ENCODE data around the gene UFM1. TPM values are rescaled to one million over a fixed set of nuclear protein-coding genes. Genes with fewer than 3 reads are reported as not detected.

UFM1 gene
- total RNA-seq, 2 donors from 2014 or later = 40.9 to 87.4 TPM

GRCh38 chr13:38391341-38391740 is 41.7 kb downstream of the UFM1 start:
- no peak for TF ChIP-seq CTCF (IDR thresholded peaks at IDR 0.05)
- ATAC-seq (ENCODE audit: insufficient number of reproducible peaks, low FRiP score, low read depth) = no peak
- no peaks in the 10 kb centered on the region for H3K36me3 ChIP-seq

GRCh38 chr13:38394777-38395496 is 45.3 kb downstream of the UFM1 start:
- Histone ChIP-seq H3K36me3 (no peaks in the 10 kb centered on the region), H3K4me1 (ENCODE audit: control insufficient read depth in 1 of 2, low read depth in 2 of 2) (no peaks in the 10 kb centered on the region), H3K9me3 (no peaks in the 10 kb centered on the region), H3K4me3 (no peak overlapping the region), H3K27me3 (replicated peaks; ENCODE audit: insufficient read depth) (no peaks in the 10 kb centered on the region), H3K27ac (no peak overlapping the region)
- TF ChIP-seq CTCF (IDR thresholded peaks at IDR 0.05) = no peak
- DNase-seq (ENCODE audit: low spot score) (no peak), ATAC-seq (ENCODE audit: insufficient number of reproducible peaks, low FRiP score, low read depth) (no peak)

More at GRCh38 chr13:38391341-38391740, 41.7 kb downstream of the UFM1 start:
- H3K27ac ChIP-seq = no peak overlapping the region
- no peaks in the 10 kb centered on the region for H3K27me3 ChIP-seq (replicated peaks; ENCODE audit: insufficient read depth)
- DNase-seq (ENCODE audit: low spot score) = no peak
- no peaks in the 10 kb centered on the region for H3K4me1 ChIP-seq (ENCODE audit: control insufficient read depth in 1 of 2, low read depth in 2 of 2)
- no peak overlapping the region for H3K4me3 ChIP-seq
- no peaks in the 10 kb centered on the region for H3K9me3 ChIP-seq

GRCh38 chr13:38395497-38395788 is 45.8 kb downstream of the UFM1 start:
- no peak overlapping the region for H3K27ac ChIP-seq
- H3K4me3 ChIP-seq = no peak overlapping the region
- ATAC-seq (ENCODE audit: insufficient number of reproducible peaks, low FRiP score, low read depth) (no peak), DNase-seq (ENCODE audit: low spot score) (no peak)
- no peak for TF ChIP-seq CTCF (IDR thresholded peaks at IDR 0.05)
- no peaks in the 10 kb centered on the region for H3K27me3 ChIP-seq (replicated peaks; ENCODE audit: insufficient read depth)
- H3K4me1 ChIP-seq (ENCODE audit: control insufficient read depth in 1 of 2, low read depth in 2 of 2) = no peaks in the 10 kb centered on the region
- H3K9me3 ChIP-seq = no peaks in the 10 kb centered on the region
- H3K36me3 ChIP-seq = no peaks in the 10 kb centered on the region

- Histone ChIP-seq H3K9me3 (no peaks in the 10 kb centered on the region), H3K4me3 (no peak overlapping the region), H3K27me3 (replicated peaks; ENCODE audit: insufficient read depth) (no peaks in the 10 kb centered on the region), H3K4me1 (ENCODE audit: control insufficient read depth in 1 of 2, low read depth in 2 of 2) (no peaks in the 10 kb centered on the region), H3K27ac (no peak overlapping the region), H3K36me3 (no peaks in the 10 kb centered on the region)
- ATAC-seq (ENCODE audit: insufficient number of reproducible peaks, low FRiP score, low read depth) (no peak), DNase-seq (ENCODE audit: low spot score) (no peak)
- no peak for TF ChIP-seq CTCF (IDR thresholded peaks at IDR 0.05)
These were observed 49.3 kb downstream of the UFM1 start for GRCh38 chr13:38398711-38399493.

- Histone ChIP-seq H3K27me3 (replicated peaks; ENCODE audit: insufficient read depth) (no peaks in the 10 kb centered on the region), H3K27ac (no peak overlapping the region)
- TF ChIP-seq CTCF (IDR thresholded peaks at IDR 0.05) = no peak
These were observed 49.9 kb downstream of the UFM1 start for GRCh38 chr13:38399535-38399934.

More at GRCh38 chr13:38399535-38399934, 49.9 kb downstream of the UFM1 start:
- Histone ChIP-seq H3K36me3 (no peaks in the 10 kb centered on the region), H3K4me1 (ENCODE audit: control insufficient read depth in 1 of 2, low read depth in 2 of 2) (no peaks in the 10 kb centered on the region), H3K9me3 (no peaks in the 10 kb centered on the region), H3K4me3 (no peak overlapping the region)
- no peak for DNase-seq (ENCODE audit: low spot score)
- no peak for ATAC-seq (ENCODE audit: insufficient number of reproducible peaks, low FRiP score, low read depth)

All from thoracic aorta (tissue), 2 donors.